ENCODE data around the gene HOXC9.

DNA sequence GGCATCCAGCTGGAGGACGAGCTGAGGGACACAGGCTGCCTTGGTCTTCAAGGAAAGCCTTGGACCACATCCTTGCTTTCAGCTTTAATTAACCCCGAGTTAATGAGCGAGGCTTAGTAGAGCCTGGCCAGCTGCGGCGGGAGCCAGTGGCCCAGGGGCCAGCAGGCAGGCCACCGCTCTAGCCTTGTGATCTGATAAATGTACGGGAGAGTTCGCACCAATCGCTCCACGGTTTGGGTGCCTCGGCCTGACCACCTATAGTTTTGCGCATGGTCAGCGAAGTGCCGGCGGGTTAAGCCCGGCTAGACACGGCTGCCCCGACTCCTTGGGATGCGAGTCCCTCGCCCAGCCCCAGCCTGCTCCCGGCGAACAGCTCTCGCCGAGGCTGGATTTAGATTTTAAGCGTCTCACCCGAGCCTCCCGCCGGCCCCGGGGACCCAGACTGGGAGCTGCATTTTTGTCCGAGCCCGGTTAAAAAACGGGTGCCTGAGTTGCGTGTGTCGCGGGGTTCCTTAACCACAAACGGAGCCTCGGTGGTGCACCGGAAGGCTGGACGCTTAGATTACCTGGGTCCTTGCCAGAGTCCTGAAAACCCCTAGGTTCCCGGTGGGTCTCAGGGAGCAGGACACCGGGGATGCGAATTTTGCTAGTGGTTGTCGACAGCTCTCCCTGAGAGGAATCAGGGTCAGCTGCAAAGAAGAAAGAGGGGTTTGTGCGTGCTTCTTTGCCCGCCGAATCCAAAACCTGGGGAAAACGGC is 48.2 kb upstream of the HOXC9 start:
- TF ChIP-seq CTCF (conservative IDR thresholded peaks at IDR 0.05; ENCODE audit: low read length) (no peak), EZH2phosphoT487 (IDR thresholded peaks at IDR 0.05; ENCODE audit: borderline replicate concordance) (no peak)

Data from Loucy (cell line).